GM19463 (cell line): ENCODE measurements around the gene SDR42E1.

Experiments
- ATAC-seq: cut with Tn5 transposase; IDR thresholded peaks from one replicate; pipeline ENCODE4 v1.9.1; 2021; ENCODE audit warnings: mild to moderate bottlenecking, moderate library complexity; ENCODE audit not compliant: unreplicated experiment

The SDR42E1 gene

DNA sequence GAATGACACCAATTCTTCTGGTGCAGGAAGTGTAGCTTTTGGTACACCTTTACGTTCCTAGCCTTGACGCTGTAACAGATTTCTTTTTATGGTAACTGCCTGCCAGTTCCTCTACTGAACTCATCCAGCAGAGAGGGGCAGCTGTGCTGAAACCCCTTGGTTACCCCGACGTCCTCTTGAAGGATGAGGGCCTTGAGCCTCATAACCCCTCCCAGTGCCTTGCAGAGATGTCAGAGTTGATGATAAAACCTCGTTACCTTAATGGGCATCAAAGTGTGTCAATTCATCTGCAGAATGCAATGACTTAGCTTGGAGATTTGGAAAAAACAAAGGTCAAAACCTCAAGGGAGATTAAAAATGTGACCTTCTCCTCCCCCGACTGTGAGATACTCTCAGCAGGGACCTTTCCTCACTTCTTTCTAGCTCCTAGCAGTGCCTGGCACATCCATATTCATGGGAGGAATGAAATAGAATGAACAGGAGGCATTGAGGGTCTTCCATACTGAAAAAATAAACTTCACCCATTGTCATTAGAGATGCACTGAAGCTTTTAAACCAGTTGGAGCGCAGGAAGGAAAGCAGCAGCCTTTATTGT, 69.2 kb downstream of the SDR42E1 start:
- ATAC-seq = no peak

DNA sequence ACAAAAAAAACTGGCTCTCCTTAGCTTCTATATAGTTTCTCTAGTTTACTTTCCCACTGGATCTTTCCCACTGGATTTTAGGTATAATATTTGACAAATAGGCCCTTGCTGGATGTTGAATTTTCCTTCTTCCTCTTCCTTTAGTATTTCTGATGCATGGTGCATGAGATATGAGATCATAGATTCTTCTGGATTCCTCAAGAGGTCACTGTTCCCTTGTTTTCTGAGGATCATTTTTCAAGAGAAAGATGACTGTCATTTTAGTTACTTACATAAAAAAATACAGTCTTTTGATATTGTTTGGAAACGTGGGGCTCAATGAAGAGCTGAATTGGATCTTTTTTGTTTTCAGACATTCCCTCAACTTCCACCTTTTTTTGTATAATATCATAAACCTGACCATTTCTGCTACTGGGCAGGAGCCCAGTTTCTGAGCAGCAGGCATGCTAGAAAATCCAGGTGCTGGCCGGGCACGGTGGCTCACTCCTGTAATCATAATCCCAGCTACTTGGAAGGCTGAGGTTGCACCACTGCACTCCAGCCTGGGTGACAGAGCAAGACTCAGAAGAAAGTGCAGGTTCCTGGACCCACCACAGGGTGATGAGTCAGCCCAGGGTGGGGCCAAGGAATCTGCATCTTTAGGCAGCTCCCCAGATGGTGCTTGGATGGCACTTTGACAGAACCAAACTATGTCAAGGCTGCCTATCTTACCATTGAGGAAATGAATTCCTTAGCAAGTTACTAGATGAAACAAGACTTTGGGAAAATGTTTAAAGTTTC, 70.3 kb downstream of the SDR42E1 start:
- ATAC-seq = no peak

DNA sequence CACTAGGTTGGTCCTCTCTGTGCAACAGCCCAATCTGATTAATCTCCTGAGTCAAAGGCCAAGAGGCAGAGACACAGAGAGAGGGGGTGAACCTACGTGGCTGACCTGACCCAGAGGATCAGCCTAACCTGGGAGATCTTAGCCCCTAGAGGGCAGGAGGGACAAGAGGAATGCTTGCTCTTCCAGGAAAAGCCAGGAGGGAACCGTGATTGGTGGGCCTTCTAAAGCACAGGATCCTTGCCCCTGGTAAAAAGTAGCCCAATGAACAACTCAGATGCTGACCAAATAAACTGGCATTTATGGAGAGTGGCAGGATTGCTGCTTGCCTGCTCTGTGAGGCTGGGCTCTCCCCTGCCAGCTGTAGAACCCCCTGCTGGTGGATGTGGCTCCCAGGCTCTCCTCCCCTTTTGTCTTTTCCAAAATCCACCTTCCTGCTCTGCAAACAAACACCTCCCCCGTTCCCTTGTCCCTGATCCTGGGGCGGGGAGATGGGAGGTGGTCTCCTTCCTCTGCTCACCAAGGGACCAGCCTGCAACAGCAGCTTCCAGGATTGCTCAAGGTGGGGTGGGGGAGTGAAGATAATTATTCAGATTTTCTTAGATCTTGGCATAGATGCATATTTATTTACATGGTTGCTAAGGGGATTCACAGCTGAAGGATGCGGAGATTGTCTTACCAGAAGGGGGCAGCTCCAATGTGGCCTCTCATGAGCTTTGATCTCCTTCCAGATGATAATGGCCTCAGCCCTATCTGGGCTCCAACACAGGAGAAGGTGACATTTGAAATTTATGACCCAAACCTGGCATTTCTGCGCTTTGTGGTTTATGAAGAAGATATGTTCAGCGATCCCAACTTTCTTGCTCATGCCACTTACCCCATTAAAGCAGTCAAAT, 71.9 kb downstream of the SDR42E1 start:
- ATAC-seq = no peak
